Activated effector memory CD4-positive, alpha-beta T cell treated with anti-CD3 and anti-CD28 coated beads, Interleukin-2, amount 50 U/mL, for 16 hours (primary cell): ENCODE data around the gene RTL10.
"Not testable (repeated sequence)": the region's sequence is repeated elsewhere in the genome, so short reads cannot be mapped to it uniquely, and the experiment has no call there.

Source experiments
- DNase-seq: peaks from one replicate; pipeline ENCODE4 v3.0.0-alpha.2; 2020

Gene RTL10

DNA sequence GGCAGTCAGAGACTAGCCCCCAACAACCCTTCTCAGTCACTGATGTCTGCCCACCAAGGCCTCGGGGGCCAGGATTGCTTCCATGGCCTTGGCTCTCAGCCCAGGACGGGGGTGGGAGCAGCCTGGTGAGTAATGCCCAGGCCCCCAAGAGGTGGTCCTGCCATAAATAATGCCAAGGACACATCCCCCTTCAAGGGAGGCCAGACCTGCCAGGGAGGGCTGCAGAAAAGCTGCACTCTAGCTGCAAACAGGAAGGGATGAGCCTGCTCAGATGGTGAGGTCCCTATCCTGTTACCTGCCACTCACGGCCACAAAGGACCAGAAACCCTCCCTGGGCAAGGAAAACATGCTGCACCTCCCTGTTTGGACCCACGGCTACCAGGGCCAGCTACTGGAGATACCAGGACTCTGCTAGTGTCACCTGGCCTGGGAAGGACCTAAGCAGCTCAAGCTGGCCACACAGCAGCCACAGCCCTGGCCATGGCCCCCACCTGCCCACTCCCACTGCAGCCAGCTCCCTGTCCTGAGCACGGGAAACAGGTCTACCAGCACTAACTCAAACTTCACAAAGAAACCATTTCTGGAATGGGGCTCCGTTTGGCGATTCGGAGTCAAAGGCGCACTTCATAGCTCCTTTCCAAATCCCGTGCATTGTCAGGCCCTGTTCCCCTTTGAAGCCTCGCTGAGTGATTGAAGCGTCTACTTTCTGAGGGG, 12.1 kb downstream of the RTL10 start:
- no peak for DNase-seq

DNA sequence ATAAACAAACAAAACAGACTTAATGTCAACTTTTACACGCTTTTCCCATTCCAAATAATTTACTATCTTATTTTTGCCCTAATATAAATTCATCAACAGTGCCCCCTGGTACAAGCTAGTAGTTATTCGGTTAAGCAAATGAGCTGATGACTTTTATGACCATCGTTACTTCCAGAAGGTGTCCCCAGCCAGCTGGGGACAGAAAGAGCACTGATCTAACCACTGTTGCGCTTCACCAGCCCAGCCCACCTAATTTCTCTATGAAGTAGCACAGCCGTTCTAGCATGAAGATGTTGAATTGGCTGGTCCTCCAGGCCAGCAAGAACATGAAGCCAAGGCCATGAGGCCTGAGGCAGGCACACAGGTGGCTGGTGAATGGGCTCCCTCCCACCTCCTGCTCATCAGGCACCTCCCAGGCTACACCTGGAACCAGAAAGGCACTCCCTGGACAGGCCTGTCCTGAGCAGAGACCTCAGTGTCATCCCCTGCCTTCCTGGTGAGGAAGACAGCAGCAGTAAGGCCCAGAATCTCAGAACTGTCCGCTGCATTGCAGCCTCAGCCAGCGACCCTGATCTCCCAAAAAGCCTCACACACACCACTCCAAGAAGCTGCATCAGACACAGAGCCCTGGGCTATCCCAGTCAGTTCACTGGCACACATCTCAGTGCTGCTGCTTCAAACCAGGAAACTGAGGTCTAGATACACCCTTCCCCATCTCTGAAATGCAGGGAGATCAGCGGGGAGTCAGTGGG, 12.9 kb downstream of the RTL10 start:
- DNase-seq: no peak

DNA sequence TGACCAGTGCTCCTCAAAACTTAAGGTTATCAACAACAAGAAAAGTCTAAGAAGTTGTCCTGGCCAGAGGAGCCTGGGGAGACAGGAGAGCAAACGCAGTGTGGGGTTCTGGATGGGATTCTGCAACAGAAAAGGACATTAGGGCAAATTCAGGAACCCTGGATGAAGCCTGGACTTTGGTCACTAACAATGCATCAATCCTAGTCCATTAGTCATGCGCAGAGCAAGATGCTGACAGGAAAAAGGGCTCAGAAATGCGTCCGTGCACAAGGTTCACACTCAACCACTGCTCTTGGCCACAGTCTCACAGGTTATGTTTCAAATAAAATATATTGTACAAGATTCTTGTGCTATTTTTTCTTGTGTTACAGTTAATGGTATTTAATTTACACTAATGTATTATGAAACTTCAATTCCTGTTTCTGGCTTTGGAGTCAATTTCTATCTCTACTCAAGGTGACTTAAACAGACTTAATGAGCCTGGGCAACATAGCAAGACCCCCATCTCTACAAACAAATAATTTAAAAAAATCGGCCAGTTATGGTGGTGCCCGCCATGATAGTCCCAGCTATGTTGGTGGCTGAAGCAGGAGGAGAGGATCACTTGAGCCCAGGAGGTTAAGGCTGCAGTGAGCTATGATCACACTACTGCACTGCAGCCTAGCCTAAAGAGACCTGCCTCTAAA, 13.6 kb downstream of the RTL10 start:
- DNase-seq: no peak

DNA sequence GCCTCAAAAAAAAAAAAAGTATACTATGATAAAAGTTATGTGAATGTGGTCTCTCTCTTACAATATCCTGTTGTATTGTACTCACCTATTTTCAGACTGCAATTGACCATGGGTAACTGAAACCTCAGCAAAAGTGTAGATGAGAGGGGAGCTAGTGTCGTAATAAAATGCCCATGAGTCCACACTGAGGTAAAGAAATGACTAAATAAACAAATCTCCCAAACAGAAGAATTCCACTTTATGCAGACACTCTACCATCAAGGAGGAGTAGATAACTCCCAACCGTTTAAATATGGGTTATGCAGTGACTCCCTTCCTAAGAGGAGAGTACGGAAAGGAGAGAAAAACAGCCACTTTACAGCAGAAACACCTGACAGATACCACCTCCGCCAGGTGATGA, 14.6 kb downstream of the RTL10 start:
- no peak for DNase-seq

DNA sequence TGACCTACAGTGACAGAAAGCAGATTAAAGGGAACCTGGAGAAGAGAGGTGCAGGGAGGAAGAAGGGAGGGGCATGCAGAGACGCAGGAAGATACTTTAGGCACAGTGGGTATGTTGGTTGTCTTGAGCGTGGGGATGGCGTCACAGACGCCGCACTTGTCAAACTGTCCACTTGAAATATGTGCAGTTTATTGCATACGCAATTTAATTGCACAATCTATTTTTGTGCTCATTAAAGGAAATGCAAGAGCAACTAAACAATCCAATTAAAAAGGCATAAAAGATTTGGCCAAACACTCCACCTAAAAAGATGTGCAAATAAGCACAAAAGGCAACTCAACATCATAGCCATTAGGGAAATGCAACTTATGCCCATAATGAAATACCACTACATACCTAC, 16.8 kb downstream of the RTL10 start:
- DNase-seq: no peak

DNA sequence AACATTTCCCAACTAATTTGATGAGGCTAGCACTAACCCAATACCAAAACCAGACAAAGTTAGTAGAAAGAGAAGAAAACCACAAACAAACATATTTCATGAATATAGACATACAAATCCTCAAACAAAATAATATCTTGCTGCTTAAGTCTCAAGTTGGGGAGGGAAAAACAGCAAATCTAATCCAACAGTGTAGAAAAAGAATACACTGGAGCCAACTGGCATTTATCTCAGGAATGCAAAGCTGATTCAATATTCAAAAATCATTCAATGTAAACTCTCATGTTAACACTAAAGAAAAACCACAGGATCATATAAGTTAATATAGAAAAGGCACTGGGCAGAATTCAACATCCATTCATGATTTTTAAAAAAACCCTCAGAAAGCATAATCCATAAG, 18.2 kb downstream of the RTL10 start:
- DNase-seq: no peak

DNA sequence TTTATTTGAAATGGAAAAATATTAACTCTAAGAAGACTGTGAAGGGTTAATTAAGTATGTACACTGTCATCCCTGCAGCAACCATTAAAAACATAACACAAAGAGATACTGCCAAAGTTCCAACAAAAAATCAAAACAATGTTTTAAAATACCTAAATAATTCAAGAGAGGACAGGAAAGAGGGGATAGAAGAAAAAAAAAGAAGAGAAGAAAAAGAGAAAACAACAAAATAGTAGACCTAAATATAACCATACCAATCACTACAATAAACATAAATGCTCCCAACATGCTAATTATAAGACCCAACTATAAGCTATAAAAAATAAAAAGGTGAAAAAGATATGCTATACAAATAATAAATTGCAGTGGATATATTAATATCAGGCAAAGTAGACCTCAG, 20.1 kb downstream of the RTL10 start:
- no peak for DNase-seq

DNA sequence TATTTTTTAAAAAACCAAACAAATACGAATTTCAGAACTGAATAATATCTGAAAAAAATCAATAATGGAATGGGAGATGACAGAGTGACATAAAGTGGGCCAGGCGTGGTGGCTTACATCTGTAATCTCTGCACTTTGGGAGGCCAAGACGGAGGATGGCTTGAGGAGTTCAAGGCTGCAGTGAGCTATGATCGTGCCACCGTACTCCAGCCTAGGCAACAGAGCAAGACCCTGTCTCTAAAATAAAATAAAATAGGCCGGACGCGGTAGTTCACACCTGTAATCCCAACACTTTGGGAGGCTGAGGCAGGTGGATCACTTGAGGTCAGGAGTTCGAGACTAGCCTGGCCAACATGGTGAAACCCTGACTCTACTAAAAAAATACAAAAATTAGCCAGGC, 21.3 kb downstream of the RTL10 start:
- peak; percentile 34 for DNase-seq

DNA sequence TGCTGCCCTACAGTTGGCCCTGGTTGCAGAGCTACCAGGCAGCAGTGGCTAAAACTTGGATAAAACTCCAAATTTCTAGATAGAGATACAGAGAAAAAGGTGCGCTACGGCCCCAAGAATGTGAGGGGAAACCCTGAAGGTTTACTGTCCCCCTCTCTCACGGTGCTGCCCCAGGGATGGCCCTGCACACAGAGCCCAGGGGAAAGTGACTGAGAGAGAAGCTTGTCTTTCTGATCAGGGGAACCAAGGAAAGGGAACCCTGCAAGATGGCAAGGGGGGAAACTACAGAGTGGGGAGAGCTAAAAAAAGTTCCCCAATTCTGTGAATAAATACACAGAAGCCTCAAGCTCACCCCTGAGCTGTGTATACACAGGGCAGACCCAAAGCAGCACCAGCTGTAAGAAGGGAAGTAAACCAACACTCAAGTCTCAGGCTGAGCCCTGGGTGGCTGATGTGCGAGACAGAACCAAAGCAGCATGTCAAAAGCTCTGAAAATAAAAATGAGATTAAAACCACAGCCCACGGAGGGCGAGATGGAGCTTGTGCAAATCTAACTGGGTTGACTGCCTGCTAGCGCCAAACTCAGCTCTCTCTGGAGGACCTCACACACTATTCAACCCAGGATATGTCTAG, 22.1 kb downstream of the RTL10 start:
- DNase-seq: no peak

DNA sequence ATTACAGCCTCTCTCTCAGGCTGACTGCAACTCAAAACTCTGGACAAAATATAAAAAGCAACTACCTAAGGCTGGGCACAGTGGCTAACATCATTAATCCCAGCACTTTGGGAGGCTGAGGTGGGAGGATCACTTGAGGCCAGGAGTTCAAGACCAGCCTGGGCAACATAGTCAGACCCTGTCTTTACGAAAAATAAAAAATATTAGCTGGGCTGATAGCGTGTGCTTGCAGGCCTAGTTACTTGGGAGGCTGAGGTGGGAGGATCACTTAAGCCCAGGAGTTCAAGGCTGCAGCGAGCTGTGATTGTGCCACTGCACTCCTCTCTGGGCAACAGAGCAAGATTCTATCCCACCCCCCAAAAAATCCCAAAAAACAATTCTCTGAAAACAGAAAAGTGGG, 22.7 kb downstream of the RTL10 start:
- not testable (repeated sequence) for DNase-seq

DNA sequence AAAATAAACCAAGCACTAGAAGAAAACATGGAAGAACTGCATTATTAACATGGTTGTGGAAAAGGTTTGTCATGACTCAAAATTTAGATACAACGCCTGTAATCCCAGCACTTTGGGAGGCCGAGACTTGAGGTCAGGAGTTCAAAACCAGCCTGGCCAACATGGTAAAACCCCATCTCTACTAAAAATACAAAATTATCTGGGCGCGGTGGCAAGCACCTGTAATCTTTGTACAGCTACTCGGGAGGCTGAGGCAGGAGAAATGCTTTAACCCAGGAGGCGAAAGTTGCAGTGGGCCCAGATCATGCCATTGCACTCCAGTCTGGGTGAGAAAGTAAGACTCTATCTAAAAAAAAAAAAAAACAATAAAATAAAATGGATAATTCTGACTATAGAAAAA, 23.7 kb downstream of the RTL10 start:
- DNase-seq: no peak

DNA sequence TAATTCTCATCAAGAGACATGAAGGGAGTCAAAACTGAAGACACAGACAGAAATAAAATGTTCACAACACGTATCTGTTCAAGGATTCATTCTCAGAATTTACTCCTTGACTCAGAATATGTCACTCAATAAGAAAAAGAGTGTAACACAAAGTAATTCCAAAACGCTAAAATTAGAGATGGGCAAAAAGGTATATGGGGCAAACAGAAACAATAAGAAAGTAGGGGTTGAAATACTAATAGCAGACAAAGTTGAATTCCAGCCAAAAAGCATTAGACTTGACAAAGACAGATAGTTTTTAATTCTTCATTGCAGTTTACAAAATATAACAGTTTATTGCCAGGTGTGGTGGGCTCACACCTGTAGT, 26.7 kb downstream of the RTL10 start:
- DNase-seq: no peak

DNA sequence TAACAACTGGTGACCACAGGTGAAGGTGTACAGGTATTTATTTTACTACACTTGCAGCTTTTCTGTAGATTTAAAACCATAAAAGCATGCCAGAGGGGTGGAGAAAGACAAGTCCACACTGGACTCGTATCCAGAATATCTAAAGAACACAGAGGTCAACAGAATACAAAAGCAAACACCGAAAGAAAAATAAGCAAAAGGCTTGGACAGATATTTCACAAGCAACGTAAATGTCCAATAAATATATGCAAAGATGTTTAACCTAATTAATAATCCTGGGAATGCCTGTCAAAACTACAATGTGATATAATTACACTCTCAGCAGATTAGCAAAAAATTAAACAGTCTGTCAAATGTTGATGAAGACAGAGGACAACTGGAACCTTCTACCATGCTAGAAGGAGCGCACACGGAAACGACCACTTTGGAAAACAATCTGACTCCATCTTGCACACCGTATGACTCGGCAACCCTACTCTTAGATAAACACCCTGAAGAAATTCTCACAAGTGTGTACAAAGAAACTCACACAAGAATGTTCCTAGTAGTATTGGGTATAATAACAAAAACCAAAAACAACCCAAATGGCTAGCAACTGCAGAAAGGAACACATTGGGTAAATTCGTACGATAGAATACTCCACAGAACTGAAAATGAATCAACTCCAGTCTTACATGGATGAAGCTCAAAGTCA, 27.2 kb downstream of the RTL10 start:
- DNase-seq: no peak

DNA sequence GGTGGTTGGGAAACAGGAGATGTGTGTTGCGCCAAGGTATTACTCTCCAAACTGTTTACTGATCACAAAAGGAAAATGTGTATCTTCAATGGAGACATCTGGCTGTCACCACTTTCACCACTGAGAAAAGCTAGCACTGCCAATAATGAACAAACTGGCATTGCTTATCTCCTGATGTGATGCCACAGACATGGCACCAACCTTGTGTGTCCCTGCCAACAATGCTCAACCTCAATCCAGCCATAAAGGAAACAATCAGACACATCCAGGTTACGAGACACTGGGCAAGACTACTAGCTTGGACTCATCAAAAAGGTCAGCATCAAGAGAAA, 28.1 kb downstream of the RTL10 start:
- no peak for DNase-seq

DNA sequence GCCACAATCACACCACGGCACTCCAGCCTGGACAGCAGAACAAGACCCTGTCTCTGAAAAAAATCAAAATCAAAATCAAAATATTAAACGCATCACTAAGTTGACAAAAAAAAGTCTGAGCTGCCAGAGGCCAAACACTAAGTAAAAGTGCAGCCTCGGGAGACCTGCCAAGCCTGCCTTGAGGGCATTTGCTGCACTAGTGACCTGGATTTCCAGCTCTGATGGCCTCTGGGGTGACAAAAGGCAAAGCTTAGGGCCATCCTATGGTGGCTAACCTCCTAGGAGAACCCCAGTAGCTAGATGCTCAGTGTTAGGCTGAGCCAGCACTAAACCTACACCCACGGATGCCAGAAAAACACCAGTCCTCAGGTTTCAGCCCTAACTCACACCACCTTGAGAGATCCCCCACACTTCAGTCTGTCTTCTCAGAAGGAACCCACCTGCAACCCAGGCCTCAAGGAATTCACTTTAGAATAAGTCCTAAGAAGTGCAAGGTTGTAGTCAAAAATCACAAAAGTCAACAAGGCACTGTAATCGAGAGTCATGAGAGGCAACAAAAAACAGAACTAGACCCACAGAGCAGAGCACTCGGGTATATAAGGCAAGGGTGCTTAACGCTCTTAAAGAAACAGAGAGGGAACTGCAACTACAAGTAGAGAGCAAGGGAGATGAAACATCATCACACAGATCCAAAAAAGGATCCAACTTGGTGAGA, 28.6 kb downstream of the RTL10 start:
- no peak for DNase-seq

DNA sequence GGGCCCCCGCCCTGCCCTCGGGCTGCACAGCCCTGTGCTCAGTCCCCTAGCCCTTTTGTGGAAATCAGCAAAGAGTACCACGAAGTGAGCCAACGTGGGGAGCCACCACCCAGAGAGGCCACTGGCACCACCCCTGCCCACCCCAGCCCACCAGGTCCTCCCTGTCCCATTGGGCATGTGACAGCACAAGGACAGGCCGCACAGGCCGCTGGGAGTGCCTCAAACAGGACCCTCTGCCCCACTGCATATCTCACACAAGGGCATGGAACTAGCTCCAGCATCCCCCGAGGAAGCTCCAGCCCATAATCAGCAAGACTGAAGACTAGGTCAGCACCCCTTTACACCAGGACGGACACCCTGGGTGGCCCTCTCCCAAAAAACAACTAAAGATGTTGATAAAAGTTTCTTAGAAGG, 29.7 kb downstream of the RTL10 start:
- DNase-seq: peak; percentile 58

DNA sequence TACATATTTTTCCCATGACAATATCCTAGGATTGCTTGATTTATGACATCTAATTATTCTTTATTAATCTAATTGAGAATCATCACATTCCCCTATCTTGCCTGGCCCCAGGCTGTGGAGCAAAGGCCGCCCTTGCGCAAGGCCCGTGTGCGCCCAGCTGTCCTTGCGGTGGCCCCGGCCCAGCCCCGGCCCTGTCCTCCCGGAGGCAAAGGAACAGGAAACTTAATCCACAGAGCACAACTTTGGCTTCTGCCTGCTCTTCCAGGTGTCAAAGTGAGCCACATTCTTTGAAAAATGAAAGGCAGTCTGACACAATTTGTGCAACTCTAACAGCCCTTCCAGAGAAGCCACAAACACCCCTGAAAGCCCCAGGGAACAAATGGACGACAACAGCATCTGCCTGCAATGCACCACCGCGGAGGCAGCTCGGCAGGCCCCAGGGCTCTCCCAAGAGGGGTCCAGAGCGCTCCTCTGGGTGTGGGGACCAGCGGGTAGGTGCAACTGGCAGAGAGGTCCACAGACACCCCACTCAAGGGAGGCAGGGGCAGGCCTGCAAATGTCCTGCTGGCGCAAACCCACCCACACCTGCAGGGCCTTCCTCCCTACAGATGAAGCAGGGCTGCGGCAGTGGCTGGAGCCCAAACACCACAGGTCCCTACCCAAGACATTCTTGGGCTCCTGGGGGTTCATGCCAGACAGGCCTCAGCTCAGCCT, 30.3 kb downstream of the RTL10 start:
- peak; percentile 54 for DNase-seq

DNA sequence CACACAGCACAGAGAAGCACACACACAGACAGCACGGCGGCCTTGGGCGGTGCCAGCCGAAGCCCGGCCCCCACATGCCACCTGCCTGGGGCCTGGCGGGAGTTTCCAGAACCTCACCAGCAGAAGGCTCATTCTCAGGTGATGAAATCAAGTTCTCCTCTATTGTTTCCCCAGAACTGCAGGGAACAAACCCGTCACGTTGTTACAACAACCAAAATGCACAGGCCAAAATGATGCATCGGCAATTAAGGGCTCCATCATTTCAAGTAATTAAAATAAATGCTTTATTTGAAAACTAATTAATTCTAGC, 30.8 kb downstream of the RTL10 start:
- no peak for DNase-seq

DNA sequence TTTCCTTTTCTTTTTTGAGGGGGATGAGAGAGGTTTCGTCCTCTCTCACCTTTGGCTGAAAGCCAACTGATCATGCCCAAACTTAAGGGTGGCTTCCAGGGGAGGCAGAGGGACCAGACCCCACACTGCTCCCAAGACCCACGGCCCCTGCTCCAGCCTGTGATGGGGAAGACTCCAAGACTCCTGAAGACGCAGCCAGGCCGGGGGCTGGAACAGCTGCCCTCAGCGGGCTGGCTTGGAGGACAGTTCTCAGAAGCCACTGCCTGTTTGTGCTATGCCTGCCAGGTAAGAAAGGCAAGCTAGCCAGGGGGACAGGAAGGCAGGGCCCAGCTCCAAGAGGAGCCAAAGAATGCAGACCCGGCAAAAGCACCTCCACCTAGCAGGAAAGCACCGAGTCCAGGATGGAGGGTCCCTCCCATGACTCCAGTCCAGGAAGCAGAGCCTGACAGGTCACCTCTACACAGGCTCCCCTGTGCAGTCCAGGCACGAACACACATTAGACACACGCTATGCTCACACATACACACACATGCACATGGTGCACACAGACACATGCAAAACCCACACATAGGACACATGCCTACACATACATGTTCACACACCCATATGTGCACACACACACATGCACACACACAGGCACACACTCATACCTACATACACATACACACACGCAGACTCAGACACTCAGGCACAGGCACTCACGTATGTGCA, 31.3 kb downstream of the RTL10 start:
- peak; percentile 53 for DNase-seq

DNA sequence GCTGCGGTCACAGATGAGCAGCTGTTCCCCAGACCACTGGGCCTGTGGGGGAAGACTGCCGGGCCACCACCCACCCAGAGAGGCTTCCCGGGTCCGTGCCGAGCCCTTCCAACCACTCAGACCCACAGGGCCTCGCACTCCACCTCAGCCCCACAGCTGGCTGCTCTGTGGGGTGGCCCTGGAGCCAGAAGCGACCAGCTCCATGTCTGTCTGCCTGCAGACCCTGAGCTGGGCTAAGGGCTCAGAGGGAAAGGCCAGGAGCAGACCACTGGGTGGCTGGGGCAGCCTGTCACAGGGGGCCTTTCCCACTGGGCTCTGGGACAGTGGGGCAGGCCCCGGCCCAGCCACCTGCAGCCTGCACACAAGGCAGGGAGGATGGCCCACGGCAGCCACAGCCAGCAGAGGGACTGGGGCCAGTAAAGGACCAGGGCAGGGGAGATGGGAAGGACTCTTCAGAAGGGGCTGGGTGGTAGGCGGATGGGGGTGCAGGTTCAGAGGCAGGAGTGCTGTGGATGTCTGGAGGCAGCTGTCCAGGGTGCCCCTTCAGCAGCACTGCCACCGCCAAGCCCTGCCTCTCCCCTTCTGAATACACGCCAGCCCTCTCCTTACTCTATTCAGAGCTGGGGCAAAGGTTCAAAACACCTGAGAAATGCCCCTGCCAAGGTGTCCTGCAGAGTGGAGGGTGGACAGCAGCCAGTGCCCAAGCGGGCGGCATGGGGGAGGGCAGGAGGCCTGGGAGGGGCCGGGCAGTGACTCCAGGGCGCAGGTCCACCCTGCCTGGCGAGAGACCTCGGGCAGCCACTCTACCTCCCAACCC, 32.2 kb downstream of the RTL10 start:
- peak; percentile 58 for DNase-seq
